Stimulated activated naive CD8-positive, alpha-beta T cell treated with anti-CD3 and anti-CD28 coated beads, Interleukin-15, Interleukin-2, amounts not matched to agents 100 ng/mL and 50 ng/mL, for 24 hours (primary cell): ENCODE data around the gene MYRF.

Experiments
- H3K27ac Mint-ChIP-seq: one replicate; pipeline ENCODE4 v1.8.0; 2021; ENCODE audit warnings: mild to moderate bottlenecking, mixed read lengths
- H3K27me3 Mint-ChIP-seq: one replicate; pipeline ENCODE4 v1.8.0; 2021; ENCODE audit warnings: mixed read lengths
- H3K36me3 Mint-ChIP-seq: one replicate; pipeline ENCODE4 v1.8.0; 2021; ENCODE audit warnings: low read depth, mixed read lengths
- H3K4me1 Mint-ChIP-seq: one replicate; pipeline ENCODE4 v1.8.0; 2021; ENCODE audit warnings: low read depth, mixed read lengths
- H3K4me3 Mint-ChIP-seq: one replicate; pipeline ENCODE4 v1.8.0; 2021; ENCODE audit warnings: mild to moderate bottlenecking, mixed read lengths
- H3K9me3 Mint-ChIP-seq: one replicate; pipeline ENCODE4 v1.8.0; 2021; ENCODE audit warnings: mixed read lengths

Gene MYRF

GRCh38 chr11:61830237-61831105, 78.0 kb downstream of the MYRF start:
- H3K9me3 Mint-ChIP-seq, result no peaks in the 10 kb centered on the region
- H3K4me1 Mint-ChIP-seq, result peaks cover 47% of the 10 kb centered on the region
- peaks cover 39% of the 10 kb centered on the region for H3K27me3 Mint-ChIP-seq
- H3K27ac Mint-ChIP-seq, result no peak overlapping the region
- no peaks in the 10 kb centered on the region for H3K36me3 Mint-ChIP-seq
- peak overlapping the region; percentile 14 for H3K4me3 Mint-ChIP-seq

- peaks cover 27% of the 10 kb centered on the region for H3K27me3 Mint-ChIP-seq
- no peaks in the 10 kb centered on the region for H3K36me3 Mint-ChIP-seq
- peaks cover 48% of the 10 kb centered on the region for H3K4me1 Mint-ChIP-seq
- no peaks in the 10 kb centered on the region for H3K9me3 Mint-ChIP-seq
- H3K27ac Mint-ChIP-seq, result no peak overlapping the region
- H3K4me3 Mint-ChIP-seq, result no peak overlapping the region
Observed at GRCh38 chr11:61832207-61832606, 79.8 kb downstream of the MYRF start.

GRCh38 chr11:61832754-61833153, 80.3 kb downstream of the MYRF start:
- no peak overlapping the region for H3K4me3 Mint-ChIP-seq
- peaks cover 26% of the 10 kb centered on the region for H3K27me3 Mint-ChIP-seq
- no peak overlapping the region for H3K27ac Mint-ChIP-seq
- no peaks in the 10 kb centered on the region for H3K9me3 Mint-ChIP-seq
- no peaks in the 10 kb centered on the region for H3K36me3 Mint-ChIP-seq
- peaks cover 46% of the 10 kb centered on the region for H3K4me1 Mint-ChIP-seq

- Mint-ChIP-seq H3K4me1 (peaks cover 41% of the 10 kb centered on the region), H3K36me3 (no peaks in the 10 kb centered on the region), H3K4me3 (peak overlapping the region; percentile 37), H3K9me3 (no peaks in the 10 kb centered on the region), H3K27me3 (peaks cover 26% of the 10 kb centered on the region), H3K27ac (peak overlapping the region; percentile 74)
Observed at GRCh38 chr11:61833471-61833870, 81.0 kb downstream of the MYRF start.

GRCh38 chr11:61833926-61834277, 81.5 kb downstream of the MYRF start:
- H3K4me1 Mint-ChIP-seq, result peaks cover 38% of the 10 kb centered on the region
- no peak overlapping the region for H3K4me3 Mint-ChIP-seq
- H3K27ac Mint-ChIP-seq, result peak overlapping the region; percentile 56

GRCh38 chr11:61834278-61835048, 82.0 kb downstream of the MYRF start:
- no peak overlapping the region for H3K4me3 Mint-ChIP-seq
- peaks cover under 1% of the 10 kb centered on the region for H3K36me3 Mint-ChIP-seq
- peaks cover 35% of the 10 kb centered on the region for H3K4me1 Mint-ChIP-seq
- H3K9me3 Mint-ChIP-seq, result no peaks in the 10 kb centered on the region
- peaks cover 22% of the 10 kb centered on the region for H3K27me3 Mint-ChIP-seq
- peak overlapping the region; percentile 56 for H3K27ac Mint-ChIP-seq

More at GRCh38 chr11:61833926-61834277, 81.5 kb downstream of the MYRF start:
- Mint-ChIP-seq H3K36me3 (no peaks in the 10 kb centered on the region), H3K27me3 (peaks cover 26% of the 10 kb centered on the region), H3K9me3 (no peaks in the 10 kb centered on the region)

- peaks cover 10% of the 10 kb centered on the region for H3K36me3 Mint-ChIP-seq
- H3K4me1 Mint-ChIP-seq, result peaks cover 28% of the 10 kb centered on the region
Observed at GRCh38 chr11:61836193-61836592, 83.8 kb downstream of the MYRF start.

GRCh38 chr11:61837411-61838005, 85.1 kb downstream of the MYRF start:
- H3K27ac Mint-ChIP-seq, result no peak overlapping the region
- H3K9me3 Mint-ChIP-seq, result no peaks in the 10 kb centered on the region
- peaks cover 14% of the 10 kb centered on the region for H3K36me3 Mint-ChIP-seq
- H3K4me3 Mint-ChIP-seq, result no peak overlapping the region
- H3K27me3 Mint-ChIP-seq, result no peaks in the 10 kb centered on the region
- peaks cover 32% of the 10 kb centered on the region for H3K4me1 Mint-ChIP-seq

More at GRCh38 chr11:61836193-61836592, 83.8 kb downstream of the MYRF start:
- no peak overlapping the region for H3K27ac Mint-ChIP-seq
- no peak overlapping the region for H3K4me3 Mint-ChIP-seq
- H3K27me3 Mint-ChIP-seq, result peaks cover 6% of the 10 kb centered on the region
- no peaks in the 10 kb centered on the region for H3K9me3 Mint-ChIP-seq
